AG04449 (cell line): Measurements from ENCODE around the gene PMIS2.

Experiments
- CTCF ChIA-PET: fragments of 350-600 bp; formaldehyde crosslinking; extraction: SDS; loops from one replicate; lab custom pipeline; 2021; ENCODE audit warnings: antibody characterized with exemption; lab: Yijun Ruan, JAX
- POLR2A ChIA-PET: fragments of 400-600, 350-600 bp; formaldehyde crosslinking; extraction: SDS; loops from one replicate; lab custom pipeline; 2020; ENCODE audit warnings: antibody characterized with exemption, inconsistent platforms; lab: Yijun Ruan, JAX
- DNase-seq: peaks from one replicate; pipeline ENCODE4 v3.0.0-alpha.2; 2010; ENCODE audit warnings: low read depth, low spot score
- H3K4me3 ChIP-seq: 2 replicates; pipeline ENCODE4 v1.5.1; 2011; ENCODE audit warnings: low read depth, mild to moderate bottlenecking, control low read depth, low read length
- TF ChIP-seq, protein P1 (sequence below): IDR thresholded peaks from one replicate; pipeline ENCODE4 v1.5.1; 2011; ENCODE audit warnings: mild to moderate bottlenecking, moderate library complexity, low read length, control low read depth, inconsistent platforms; ENCODE audit not compliant: insufficient read depth; ENCODE audit errors: missing control alignments

The PMIS2 gene

DNA sequence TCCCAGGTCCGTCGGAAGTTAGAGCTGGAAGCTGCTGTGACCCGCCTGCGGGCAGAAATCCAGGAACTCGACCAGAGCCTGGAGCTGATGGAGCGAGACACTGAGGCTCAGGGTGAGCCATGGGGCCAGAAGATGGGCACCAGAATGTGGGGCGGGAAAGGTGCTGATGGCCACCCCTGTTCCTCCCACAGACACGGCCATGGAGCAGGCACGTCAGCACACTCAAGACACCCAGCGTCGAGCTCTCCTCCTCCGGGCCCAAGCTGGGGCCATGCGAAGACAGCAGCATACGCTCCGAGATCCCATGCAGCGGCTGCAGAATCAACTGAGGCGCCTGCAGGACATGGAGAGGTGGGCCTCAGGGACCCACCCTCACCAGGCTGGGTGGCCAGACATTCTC lies 29.1 kb downstream of the PMIS2 start:
- TF ChIP-seq, protein P1, sequence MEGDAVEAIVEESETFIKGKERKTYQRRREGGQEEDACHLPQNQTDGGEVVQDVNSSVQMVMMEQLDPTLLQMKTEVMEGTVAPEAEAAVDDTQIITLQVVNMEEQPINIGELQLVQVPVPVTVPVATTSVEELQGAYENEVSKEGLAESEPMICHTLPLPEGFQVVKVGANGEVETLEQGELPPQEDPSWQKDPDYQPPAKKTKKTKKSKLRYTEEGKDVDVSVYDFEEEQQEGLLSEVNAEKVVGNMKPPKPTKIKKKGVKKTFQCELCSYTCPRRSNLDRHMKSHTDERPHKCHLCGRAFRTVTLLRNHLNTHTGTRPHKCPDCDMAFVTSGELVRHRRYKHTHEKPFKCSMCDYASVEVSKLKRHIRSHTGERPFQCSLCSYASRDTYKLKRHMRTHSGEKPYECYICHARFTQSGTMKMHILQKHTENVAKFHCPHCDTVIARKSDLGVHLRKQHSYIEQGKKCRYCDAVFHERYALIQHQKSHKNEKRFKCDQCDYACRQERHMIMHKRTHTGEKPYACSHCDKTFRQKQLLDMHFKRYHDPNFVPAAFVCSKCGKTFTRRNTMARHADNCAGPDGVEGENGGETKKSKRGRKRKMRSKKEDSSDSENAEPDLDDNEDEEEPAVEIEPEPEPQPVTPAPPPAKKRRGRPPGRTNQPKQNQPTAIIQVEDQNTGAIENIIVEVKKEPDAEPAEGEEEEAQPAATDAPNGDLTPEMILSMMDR, result no peak
- no peak for DNase-seq
- POLR2A ChIA-PET, result interaction anchor here (0.6 kb wide), 1 partner anchor 267 kb away, joined by 3 read pairs; no protein-coding TSS in a partner anchor
- CTCF ChIA-PET, result interaction anchor here (1.2 to 1.5 kb wide), 2 partner anchors 66 kb away, joined by 3 to 4 read pairs; no protein-coding TSS in a partner anchor
- no peak overlapping the region for H3K4me3 ChIP-seq

GRCh38 chr19:35618857-35619256 lies 32.9 kb downstream of the PMIS2 start:
- ChIA-PET POLR2A (interaction anchor here (0.7 kb wide), 1 partner anchor 97 kb away, joined by 3 read pairs; no protein-coding TSS in a partner anchor), CTCF (no interaction called here)
- H3K4me3 ChIP-seq, result no peak overlapping the region
- TF ChIP-seq, protein P1, result no peak
- DNase-seq, result no peak

DNA sequence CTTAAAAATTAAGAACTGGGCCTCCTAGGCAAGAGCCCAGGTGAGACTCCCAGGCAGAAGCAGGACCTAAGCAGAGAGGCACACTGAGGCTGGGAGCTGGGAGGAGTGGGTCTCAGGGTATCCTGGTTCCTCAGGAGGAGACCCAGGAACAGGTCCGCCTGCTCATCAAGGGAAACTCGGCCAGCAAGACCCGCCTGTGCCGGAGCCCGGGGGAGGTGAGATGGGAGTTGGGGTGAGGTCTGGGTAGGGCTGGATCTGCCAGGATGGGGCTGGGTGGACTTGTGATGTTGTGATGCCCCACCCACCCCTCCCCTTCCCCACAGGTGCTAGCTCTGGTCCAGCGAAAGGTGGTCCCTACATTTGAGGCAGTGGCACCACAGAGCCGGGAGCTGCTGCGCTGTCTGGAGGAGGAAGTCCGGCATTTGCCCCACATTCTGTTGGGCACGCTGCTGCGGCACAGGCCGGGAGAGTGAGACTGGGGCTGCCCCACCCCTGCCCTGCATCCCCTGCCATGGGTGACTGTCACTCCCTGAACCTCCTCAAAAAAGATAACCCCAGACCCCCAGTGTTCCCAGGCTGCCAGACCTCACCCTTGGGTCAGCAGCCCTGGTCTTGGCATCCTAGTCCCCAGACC lies 33.4 kb downstream of the PMIS2 start:
- DNase-seq, result no peak
- ChIA-PET CTCF (no interaction called here), POLR2A (interaction anchor here (0.7 kb wide), 1 partner anchor 98 kb away, joined by 3 read pairs; no protein-coding TSS in a partner anchor)
- no peak overlapping the region for H3K4me3 ChIP-seq
- TF ChIP-seq, protein P1, result no peak

GRCh38 chr19:35620001-35620400 lies 34.0 kb downstream of the PMIS2 start:
- POLR2A ChIA-PET, result no interaction called here
- TF ChIP-seq, protein P1, result no peak
- no peak for DNase-seq
- H3K4me3 ChIP-seq, result no peak overlapping the region
- CTCF ChIA-PET, result no interaction called here

DNA sequence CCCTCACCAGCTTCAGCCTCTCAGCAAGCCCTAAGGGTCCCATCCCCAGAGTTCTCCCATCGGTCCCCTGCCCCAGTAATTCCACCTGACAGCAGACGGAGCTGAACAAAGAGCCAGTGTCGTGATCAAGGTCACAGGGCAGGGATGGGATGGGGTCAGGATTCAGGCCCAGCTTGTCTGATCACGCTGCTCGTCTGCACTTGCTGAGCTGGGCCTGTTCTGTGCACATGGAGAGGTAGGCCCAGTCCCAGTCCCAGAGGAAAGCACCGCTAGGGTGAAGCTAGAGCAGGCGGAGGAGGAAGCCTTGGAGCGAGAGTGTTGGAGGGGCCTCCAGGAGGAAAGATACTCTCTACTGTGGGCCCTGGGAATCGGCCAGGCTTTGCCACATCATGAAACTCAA lies 35.7 kb downstream of the PMIS2 start:
- no peak overlapping the region for H3K4me3 ChIP-seq
- ChIA-PET CTCF (no interaction called here), POLR2A (no interaction called here)
- TF ChIP-seq, protein P1, result no peak
- DNase-seq, result no peak

- no peak for DNase-seq
- CTCF ChIA-PET, result no interaction called here
- H3K4me3 ChIP-seq, result no peak overlapping the region
- TF ChIP-seq, protein P1, result no peak
- POLR2A ChIA-PET, result no interaction called here
Observed at GRCh38 chr19:35622750-35623149, 36.8 kb downstream of the PMIS2 start.
